ENCODE measurements around the gene TNNT1.

TNNT1 gene

DNA sequence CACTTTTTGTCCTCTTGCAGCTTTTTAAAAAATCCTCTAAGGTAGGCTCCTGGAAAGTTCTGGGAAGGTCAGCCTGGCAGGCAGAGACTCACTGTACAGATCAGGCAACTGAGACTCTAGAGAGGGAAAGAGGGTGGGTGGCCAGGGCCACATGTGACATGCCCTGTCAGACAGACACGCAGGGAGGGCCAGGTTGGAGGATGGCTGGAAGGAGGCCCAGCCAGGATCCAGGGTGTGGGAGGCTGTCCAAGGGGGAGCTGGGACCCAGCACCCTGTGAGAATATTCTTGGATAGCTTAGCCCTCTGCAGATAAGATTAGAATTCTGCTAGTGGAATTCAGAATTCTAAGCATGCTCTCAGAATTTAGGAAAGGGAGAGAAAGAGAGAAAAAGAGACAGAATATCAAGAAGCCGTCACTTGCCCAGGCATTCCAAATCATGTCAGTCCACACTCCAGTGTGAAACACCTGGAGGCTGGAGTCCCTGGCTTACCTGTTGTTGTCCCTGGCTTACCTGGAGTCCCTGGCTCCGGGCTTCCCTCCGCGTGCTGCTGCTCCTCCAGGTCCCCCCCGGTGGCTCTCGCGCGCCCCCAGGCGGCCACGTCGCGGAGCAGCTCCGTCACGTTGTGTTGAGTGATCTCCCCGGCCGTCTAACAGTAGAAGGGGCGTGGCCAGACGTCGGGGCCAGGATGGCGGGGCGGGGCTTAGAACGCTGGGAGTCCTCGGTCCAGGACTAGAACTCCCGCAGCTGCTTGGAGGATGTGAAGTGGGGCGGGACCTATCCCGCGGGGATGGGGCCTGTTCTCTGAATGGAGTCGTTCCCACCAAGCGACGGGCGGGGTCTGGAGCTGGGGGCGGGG lies 11.4 kb upstream of the TNNT1 start (continued):
- TF ChIP-seq, protein P1, sequence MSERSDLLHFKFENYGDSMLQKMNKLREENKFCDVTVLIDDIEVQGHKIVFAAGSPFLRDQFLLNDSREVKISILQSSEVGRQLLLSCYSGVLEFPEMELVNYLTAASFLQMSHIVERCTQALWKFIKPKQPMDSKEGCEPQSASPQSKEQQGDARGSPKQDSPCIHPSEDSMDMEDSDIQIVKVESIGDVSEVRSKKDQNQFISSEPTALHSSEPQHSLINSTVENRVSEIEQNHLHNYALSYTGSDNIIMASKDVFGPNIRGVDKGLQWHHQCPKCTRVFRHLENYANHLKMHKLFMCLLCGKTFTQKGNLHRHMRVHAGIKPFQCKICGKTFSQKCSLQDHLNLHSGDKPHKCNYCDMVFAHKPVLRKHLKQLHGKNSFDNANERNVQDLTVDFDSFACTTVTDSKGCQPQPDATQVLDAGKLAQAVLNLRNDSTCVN (tag by site-specific recombination; optimal IDR thresholded peaks at IDR 0.05): peak; percentile 35
- TF ChIP-seq, protein P2, sequence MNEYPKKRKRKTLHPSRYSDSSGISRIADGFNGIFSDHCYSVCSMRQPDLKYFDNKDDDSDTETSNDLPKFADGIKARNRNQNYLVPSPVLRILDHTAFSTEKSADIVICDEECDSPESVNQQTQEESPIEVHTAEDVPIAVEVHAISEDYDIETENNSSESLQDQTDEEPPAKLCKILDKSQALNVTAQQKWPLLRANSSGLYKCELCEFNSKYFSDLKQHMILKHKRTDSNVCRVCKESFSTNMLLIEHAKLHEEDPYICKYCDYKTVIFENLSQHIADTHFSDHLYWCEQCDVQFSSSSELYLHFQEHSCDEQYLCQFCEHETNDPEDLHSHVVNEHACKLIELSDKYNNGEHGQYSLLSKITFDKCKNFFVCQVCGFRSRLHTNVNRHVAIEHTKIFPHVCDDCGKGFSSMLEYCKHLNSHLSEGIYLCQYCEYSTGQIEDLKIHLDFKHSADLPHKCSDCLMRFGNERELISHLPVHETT (tag by site-specific recombination; IDR thresholded peaks at IDR 0.05): no peak
- TF ChIP-seq YY2 (tag by site-specific recombination; IDR thresholded peaks at IDR 0.05): no peak
- peak; percentile 29; the same call in 1 of the 2 replicates for TF ChIP-seq ZBTB48 (tag by site-specific recombination; IDR thresholded peaks at IDR 0.05)
- TF ChIP-seq, protein P3, sequence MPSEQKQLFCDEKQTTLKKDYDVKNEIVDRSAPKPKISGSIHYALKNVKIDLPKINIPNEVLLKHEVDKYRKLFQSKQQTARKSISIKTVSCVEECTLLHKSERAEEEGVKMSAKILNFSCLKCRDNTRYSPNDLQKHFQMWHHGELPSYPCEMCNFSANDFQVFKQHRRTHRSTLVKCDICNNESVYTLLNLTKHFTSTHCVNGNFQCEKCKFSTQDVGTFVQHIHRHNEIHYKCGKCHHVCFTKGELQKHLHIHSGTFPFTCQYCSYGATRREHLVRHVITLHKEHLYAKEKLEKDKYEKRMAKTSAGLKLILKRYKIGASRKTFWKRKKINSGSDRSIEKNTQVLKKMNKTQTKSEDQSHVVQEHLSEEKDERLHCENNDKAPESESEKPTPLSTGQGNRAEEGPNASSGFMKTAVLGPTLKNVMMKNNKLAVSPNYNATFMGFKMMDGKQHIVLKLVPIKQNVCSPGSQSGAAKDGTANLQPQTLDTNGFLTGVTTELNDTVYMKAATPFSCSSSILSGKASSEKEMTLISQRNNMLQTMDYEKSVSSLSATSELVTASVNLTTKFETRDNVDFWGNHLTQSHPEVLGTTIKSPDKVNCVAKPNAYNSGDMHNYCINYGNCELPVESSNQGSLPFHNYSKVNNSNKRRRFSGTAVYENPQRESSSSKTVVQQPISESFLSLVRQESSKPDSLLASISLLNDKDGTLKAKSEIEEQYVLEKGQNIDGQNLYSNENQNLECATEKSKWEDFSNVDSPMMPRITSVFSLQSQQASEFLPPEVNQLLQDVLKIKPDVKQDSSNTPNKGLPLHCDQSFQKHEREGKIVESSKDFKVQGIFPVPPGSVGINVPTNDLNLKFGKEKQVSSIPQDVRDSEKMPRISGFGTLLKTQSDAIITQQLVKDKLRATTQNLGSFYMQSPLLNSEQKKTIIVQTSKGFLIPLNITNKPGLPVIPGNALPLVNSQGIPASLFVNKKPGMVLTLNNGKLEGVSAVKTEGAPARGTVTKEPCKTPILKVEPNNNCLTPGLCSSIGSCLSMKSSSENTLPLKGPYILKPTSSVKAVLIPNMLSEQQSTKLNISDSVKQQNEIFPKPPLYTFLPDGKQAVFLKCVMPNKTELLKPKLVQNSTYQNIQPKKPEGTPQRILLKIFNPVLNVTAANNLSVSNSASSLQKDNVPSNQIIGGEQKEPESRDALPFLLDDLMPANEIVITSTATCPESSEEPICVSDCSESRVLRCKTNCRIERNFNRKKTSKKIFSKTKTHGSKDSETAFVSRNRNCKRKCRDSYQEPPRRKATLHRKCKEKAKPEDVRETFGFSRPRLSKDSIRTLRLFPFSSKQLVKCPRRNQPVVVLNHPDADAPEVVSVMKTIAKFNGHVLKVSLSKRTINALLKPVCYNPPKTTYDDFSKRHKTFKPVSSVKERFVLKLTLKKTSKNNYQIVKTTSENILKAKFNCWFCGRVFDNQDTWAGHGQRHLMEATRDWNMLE (tag by site-specific recombination; conservative IDR thresholded peaks at IDR 0.05; ENCODE audit: low read depth): no peak
- no peak for TF ChIP-seq ZNF549 (tag by site-specific recombination; IDR thresholded peaks at IDR 0.05)
- TF ChIP-seq ZNF837 (tag by site-specific recombination; IDR thresholded peaks at IDR 0.05): no peak
- TF ChIP-seq ZNF521 (tag by site-specific recombination; IDR thresholded peaks at IDR 0.05): no peak
- TF ChIP-seq ZNF416 (tag by site-specific recombination; IDR thresholded peaks at IDR 0.05): no peak
- TF ChIP-seq, protein P4, sequence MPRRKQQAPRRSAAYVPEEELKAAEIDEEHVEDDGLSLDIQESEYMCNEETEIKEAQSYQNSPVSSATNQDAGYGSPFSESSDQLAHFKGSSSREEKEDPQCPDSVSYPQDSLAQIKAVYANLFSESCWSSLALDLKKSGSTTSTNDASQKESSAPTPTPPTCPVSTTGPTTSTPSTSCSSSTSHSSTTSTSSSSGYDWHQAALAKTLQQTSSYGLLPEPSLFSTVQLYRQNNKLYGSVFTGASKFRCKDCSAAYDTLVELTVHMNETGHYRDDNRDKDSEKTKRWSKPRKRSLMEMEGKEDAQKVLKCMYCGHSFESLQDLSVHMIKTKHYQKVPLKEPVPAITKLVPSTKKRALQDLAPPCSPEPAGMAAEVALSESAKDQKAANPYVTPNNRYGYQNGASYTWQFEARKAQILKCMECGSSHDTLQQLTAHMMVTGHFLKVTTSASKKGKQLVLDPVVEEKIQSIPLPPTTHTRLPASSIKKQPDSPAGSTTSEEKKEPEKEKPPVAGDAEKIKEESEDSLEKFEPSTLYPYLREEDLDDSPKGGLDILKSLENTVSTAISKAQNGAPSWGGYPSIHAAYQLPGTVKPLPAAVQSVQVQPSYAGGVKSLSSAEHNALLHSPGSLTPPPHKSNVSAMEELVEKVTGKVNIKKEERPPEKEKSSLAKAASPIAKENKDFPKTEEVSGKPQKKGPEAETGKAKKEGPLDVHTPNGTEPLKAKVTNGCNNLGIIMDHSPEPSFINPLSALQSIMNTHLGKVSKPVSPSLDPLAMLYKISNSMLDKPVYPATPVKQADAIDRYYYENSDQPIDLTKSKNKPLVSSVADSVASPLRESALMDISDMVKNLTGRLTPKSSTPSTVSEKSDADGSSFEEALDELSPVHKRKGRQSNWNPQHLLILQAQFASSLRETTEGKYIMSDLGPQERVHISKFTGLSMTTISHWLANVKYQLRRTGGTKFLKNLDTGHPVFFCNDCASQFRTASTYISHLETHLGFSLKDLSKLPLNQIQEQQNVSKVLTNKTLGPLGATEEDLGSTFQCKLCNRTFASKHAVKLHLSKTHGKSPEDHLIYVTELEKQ (tag by site-specific recombination; IDR thresholded peaks at IDR 0.05; ENCODE audit: borderline replicate concordance): no peak
- TF ChIP-seq, protein P5, sequence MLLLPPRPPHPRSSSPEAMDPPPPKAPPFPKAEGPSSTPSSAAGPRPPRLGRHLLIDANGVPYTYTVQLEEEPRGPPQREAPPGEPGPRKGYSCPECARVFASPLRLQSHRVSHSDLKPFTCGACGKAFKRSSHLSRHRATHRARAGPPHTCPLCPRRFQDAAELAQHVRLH (tag by site-specific recombination; IDR thresholded peaks at IDR 0.05): no peak
- TF ChIP-seq ZNF423 (tag by site-specific recombination; IDR thresholded peaks at IDR 0.05): no peak
- peak; percentile 51; the same call in 1 of the 2 replicates for TF ChIP-seq ZBTB17 (tag by site-specific recombination; IDR thresholded peaks at IDR 0.05)
- TF ChIP-seq KLF7 (tag by site-specific recombination; IDR thresholded peaks at IDR 0.05; ENCODE audit: borderline replicate concordance): no peak
- no peak for TF ChIP-seq ZNF433 (tag by site-specific recombination; IDR thresholded peaks at IDR 0.05; ENCODE audit: low read depth)
- TF ChIP-seq ZNF311 (tag by site-specific recombination; IDR thresholded peaks at IDR 0.05; ENCODE audit: borderline replicate concordance): no peak
- TF ChIP-seq, protein P6, sequence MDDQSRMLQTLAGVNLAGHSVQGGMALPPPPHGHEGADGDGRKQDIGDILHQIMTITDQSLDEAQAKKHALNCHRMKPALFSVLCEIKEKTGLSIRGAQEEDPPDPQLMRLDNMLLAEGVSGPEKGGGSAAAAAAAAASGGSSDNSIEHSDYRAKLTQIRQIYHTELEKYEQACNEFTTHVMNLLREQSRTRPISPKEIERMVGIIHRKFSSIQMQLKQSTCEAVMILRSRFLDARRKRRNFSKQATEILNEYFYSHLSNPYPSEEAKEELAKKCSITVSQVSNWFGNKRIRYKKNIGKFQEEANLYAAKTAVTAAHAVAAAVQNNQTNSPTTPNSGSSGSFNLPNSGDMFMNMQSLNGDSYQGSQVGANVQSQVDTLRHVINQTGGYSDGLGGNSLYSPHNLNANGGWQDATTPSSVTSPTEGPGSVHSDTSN (CRISPR knock-in tag; IDR thresholded peaks at IDR 0.05): peak; percentile 62; the same call in 1 of the 2 replicates
- TF ChIP-seq SALL2 (tag by site-specific recombination; IDR thresholded peaks at IDR 0.05; ENCODE audit: borderline replicate concordance): no peak
- TF ChIP-seq, protein P7, sequence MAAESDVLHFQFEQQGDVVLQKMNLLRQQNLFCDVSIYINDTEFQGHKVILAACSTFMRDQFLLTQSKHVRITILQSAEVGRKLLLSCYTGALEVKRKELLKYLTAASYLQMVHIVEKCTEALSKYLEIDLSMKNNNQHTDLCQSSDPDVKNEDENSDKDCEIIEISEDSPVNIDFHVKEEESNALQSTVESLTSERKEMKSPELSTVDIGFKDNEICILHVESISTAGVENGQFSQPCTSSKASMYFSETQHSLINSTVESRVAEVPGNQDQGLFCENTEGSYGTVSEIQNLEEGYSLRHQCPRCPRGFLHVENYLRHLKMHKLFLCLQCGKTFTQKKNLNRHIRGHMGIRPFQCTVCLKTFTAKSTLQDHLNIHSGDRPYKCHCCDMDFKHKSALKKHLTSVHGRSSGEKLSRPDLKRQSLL (tag by site-specific recombination; IDR thresholded peaks at IDR 0.05): no peak
- TF ChIP-seq ZNF785 (tag by site-specific recombination; IDR thresholded peaks at IDR 0.05): no peak
- peak; percentile 74 for TF ChIP-seq SP7 (tag by site-specific recombination; IDR thresholded peaks at IDR 0.05)
- no peak for TF ChIP-seq ZNF426 (tag by site-specific recombination; IDR thresholded peaks at IDR 0.05)
